A549 (cell line): ENCODE data around the gene TRAM2.

Source experiments
- POLR2A ChIP-seq: IDR thresholded peaks from 2 replicates; pipeline ENCODE4 v1.6.1; 2012; ENCODE audit warnings: mild to moderate bottlenecking, low read length
- TF ChIP-seq, protein P1 (sequence below): fragments of >200 bp; sonication (Bioruptor Twin); formaldehyde crosslinking; IDR thresholded peaks from 3 replicates; pipeline ENCODE4 v1.5.1; 2016

DNA sequence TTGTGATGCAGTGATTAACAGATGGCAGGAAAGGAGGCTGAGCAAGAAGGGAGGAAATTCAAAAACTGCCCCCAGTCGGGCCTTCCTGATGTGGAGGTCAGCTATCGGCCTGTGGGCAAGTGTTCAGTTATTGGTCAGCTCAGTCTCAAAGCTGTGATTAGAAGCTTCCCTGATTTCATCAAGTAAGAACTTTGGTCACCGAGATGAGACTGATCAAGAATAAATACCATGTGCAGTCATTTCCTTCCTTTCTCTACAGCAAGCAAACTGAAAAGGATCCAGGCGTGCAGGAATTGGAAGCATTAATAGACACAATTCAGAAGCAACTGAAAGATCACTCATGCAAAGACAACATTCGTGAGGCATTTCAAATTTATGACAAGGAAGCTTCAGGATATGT lies 87.0 kb downstream of the TRAM2 start:
- TF ChIP-seq POLR2A = no peak
- TF ChIP-seq, protein P1, sequence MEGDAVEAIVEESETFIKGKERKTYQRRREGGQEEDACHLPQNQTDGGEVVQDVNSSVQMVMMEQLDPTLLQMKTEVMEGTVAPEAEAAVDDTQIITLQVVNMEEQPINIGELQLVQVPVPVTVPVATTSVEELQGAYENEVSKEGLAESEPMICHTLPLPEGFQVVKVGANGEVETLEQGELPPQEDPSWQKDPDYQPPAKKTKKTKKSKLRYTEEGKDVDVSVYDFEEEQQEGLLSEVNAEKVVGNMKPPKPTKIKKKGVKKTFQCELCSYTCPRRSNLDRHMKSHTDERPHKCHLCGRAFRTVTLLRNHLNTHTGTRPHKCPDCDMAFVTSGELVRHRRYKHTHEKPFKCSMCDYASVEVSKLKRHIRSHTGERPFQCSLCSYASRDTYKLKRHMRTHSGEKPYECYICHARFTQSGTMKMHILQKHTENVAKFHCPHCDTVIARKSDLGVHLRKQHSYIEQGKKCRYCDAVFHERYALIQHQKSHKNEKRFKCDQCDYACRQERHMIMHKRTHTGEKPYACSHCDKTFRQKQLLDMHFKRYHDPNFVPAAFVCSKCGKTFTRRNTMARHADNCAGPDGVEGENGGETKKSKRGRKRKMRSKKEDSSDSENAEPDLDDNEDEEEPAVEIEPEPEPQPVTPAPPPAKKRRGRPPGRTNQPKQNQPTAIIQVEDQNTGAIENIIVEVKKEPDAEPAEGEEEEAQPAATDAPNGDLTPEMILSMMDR = no peak
